Measurements from ENCODE around the gene HSD11B1L. TPM values are rescaled to one million over a fixed set of nuclear protein-coding genes. Genes with fewer than 3 reads are reported as not detected.
A peak's percentile ranks its signal among the peaks of the same experiment; 100 is the strongest.

The HSD11B1L gene
- total and polyA plus RNA-seq, 7 donors: 4.2 to 37.1 (median 19.9) TPM

DNA sequence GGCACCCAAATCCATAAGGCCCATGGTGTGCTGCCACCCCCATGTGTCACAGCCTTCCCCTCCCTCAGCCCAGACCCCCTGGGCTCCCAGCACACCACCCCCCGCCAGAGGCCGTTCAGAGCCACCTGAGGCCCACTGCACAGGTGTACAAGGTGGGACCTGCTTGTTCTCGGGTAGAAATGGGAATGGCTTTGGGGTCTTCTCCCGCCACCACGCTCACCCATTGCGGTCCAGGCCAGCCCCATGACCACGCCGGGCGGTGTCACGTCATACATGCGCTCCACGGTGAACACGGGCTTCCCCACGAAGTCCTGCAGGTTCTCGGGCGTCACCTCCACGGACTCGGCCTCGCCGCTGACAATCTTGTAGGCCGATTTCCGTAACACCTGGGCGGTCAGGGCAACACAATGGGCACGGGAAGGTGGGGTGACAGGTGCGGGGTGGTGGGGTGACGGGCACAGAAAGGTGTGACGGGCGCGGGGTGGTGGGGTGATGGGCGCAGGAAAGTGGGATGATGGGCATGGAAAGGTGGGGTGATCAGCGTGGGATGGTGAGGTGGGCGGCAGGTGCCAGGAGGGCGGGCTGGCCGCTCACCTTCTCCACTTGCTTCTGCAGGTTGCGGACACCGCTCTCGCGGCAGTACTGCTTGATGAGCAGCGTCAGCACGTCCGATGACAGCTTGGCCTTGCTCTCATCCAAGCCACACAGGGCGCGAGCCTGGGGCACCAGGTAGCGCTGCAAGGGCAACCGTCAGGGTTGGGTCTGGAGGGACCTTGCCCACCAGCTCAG is 13.5 kb downstream of the HSD11B1L start:
- Histone ChIP-seq H3K27me3 (no peaks in the 10 kb centered on the region), H3K9me3 (no peaks in the 10 kb centered on the region), H3K36me3 (peaks cover 29 to 74% (median 64%) of the 10 kb centered on the region in 4 donors), H3K4me1 (peaks cover 0 to 34% (median 25%) of the 10 kb centered on the region in 4 donors), H3K4me3 (no peak overlapping the region), H3K27ac (no peak overlapping the region)
- DNase-seq: peak; percentile 65
- intact Hi-C loops (cut with DNase I): loop anchor here (5.0 kb wide), 1 partner anchor 208 kb away; the partner anchor contains the start of genes NDUFA11 and VMAC
- 91 to 92% methylated on average over 45 of the region's 45 CpGs for WGBS, 2 donors
- no peak for TF ChIP-seq EP300 (IDR thresholded peaks at IDR 0.05)
- TF ChIP-seq POLR2AphosphoS5 (IDR thresholded peaks at IDR 0.05): no peak
- TF ChIP-seq, protein P1, sequence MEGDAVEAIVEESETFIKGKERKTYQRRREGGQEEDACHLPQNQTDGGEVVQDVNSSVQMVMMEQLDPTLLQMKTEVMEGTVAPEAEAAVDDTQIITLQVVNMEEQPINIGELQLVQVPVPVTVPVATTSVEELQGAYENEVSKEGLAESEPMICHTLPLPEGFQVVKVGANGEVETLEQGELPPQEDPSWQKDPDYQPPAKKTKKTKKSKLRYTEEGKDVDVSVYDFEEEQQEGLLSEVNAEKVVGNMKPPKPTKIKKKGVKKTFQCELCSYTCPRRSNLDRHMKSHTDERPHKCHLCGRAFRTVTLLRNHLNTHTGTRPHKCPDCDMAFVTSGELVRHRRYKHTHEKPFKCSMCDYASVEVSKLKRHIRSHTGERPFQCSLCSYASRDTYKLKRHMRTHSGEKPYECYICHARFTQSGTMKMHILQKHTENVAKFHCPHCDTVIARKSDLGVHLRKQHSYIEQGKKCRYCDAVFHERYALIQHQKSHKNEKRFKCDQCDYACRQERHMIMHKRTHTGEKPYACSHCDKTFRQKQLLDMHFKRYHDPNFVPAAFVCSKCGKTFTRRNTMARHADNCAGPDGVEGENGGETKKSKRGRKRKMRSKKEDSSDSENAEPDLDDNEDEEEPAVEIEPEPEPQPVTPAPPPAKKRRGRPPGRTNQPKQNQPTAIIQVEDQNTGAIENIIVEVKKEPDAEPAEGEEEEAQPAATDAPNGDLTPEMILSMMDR (IDR thresholded peaks at IDR 0.05): no peak
- TF ChIP-seq POLR2A (IDR thresholded peaks at IDR 0.05): no peak

DNA sequence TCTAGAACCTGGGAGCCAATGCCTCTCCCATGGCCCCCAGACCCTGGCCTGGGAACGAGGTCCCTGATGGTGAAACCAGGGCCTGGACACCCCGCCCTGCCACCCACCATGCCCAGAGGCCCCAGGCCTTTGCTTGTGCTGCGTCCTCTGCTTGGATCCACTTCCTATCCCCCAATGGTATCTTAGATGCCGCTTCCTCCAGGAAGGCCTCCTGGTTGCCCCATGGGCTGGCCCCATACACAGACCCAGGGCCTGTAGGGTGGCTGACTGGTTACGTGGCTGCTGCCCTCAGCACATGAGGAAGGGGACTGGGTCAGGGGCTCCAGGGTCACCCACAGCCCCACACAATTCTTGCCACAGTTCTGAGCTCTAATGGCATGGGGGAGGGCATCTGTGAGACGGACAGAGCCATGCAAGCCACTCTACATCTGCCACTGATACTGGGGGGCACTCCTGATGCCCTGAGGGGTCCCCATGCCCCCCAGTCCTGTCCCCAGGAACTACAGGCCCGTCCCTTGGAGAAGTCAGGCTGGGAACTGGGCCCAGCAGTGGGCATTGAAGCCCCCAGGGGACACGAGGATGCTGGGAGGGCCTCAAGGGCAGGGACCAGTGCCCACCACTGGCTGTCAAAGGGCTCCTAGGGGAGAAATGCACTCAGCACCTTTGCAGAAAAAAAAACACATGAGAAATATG is 14.3 kb downstream of the HSD11B1L start:
- TF ChIP-seq POLR2A (IDR thresholded peaks at IDR 0.05) (no peak), EP300 (IDR thresholded peaks at IDR 0.05) (no peak), POLR2AphosphoS5 (IDR thresholded peaks at IDR 0.05) (no peak)
- TF ChIP-seq, protein P1 (IDR thresholded peaks at IDR 0.05): no peak
- Histone ChIP-seq H3K9me3 (no peaks in the 10 kb centered on the region), H3K4me3 (no peak overlapping the region), H3K4me1 (peaks cover 0 to 29% (median 24%) of the 10 kb centered on the region in 4 donors), H3K27me3 (no peaks in the 10 kb centered on the region), H3K36me3 (peaks cover 29 to 80% (median 64%) of the 10 kb centered on the region in 4 donors), H3K27ac (no peak overlapping the region)
- 88 to 92% methylated on average over 8 of the region's 8 CpGs for WGBS, 2 donors
- intact Hi-C loops (cut with DNase I): loop anchor here (5.0 kb wide), 1 partner anchor 207 kb away; the partner anchor contains the start of genes NDUFA11 and VMAC
- peak; percentile 61 for DNase-seq

DNA sequence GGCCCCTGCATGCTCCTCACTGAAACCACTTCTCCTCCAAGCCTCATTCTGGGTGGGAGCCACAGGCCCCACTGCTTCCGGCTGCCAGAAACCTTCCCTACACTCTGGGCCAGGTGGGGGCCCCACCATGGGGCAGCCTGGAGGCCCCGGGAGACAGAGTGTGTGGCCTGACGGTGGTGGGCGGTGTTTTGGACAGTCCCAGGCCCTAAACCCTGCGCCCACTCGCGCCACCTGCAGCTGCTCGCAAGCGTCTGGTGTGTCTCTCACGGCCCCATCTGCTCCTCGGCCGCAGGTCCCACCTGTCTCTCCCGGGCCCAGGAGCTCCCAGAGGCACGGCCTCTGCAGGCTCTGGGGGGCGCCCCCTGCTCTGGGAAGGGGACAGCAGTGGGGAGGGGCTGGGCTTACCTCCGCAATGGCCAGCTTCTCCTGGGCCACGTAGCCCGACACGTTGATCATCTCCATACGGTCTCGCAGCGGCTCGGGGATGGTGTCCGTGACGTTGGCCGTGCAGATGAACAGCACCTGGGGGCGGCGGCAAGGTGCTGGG is 14.9 kb downstream of the HSD11B1L start:
- peaks cover 0 to 26% (median 22%) of the 10 kb centered on the region in 4 donors for H3K4me1 ChIP-seq
- peak; percentile 61 for DNase-seq
- H3K27ac ChIP-seq: no peak overlapping the region
- intact Hi-C loops (cut with DNase I): no loop called here
- H3K36me3 ChIP-seq: peaks cover 33 to 86% (median 67%) of the 10 kb centered on the region in 4 donors
- TF ChIP-seq, protein P1 (IDR thresholded peaks at IDR 0.05): no peak
- TF ChIP-seq EP300 (IDR thresholded peaks at IDR 0.05): no peak
- no peak for TF ChIP-seq POLR2A (IDR thresholded peaks at IDR 0.05)
- no peak for TF ChIP-seq POLR2AphosphoS5 (IDR thresholded peaks at IDR 0.05)
- WGBS, 2 donors: 87 to 90% methylated on average over 28 of the region's 28 CpGs
- H3K4me3 ChIP-seq: no peak overlapping the region
- H3K9me3 ChIP-seq: no peaks in the 10 kb centered on the region
- H3K27me3 ChIP-seq: no peaks in the 10 kb centered on the region

DNA sequence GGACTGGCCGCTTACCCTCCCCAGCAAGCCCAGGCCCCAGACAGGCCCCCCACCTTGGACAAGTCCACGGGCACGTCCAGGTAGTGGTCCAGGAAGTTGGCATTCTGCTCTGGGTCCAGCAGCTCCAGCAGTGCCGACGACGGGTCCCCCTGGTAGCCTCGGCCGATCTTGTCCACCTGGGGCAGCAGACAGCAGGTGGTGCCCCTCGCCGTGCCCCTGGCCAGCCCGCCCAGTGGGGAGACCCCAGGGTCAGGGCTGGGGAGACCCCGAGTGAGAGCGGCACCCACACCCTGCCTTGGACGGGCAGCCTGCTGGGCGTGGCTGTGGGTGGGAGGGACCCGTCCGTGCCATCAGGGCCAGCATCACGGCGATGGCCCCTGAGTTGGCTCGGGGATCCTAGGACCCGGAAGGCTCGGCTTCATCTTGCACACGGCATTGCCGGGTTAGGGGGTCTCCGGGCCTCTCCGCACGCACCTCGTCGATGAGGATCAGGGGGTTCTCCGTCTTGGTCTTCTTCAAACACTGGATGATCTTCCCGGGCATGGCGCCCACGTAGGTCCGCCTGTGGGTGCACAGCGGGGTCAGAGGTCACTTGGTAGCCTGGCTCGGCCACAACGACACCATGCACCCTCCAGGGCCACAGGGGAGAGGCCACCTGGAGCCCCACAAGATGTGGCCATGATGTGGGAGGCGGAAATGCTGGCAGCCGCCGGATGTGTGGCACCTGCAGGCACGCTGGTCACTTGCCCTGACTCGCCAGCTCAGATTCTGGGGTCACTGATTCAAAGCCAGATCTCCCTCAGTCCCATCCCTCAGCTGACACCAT is 15.6 kb downstream of the HSD11B1L start:
- TF ChIP-seq, protein P1 (IDR thresholded peaks at IDR 0.05): no peak
- TF ChIP-seq POLR2A (IDR thresholded peaks at IDR 0.05) (no peak), EP300 (IDR thresholded peaks at IDR 0.05) (no peak), POLR2AphosphoS5 (IDR thresholded peaks at IDR 0.05) (no peak)
- 81 to 90% methylated on average over 42 of the region's 42 CpGs for WGBS, 2 donors
- Histone ChIP-seq H3K27me3 (no peaks in the 10 kb centered on the region), H3K9me3 (no peaks in the 10 kb centered on the region), H3K27ac (no peak overlapping the region), H3K36me3 (peaks cover 36 to 92% (median 68%) of the 10 kb centered on the region in 4 donors), H3K4me3 (no peak overlapping the region), H3K4me1 (peaks cover 0 to 19% (median 15%) of the 10 kb centered on the region in 4 donors)
- intact Hi-C loops (cut with DNase I): no loop called here
- peak; percentile 65 for DNase-seq

All from sigmoid colon (tissue), 7 donors.